ENCODE data around the gene F2RL3. TPM values are rescaled to one million over a fixed set of nuclear protein-coding genes. Genes with fewer than 3 reads are reported as not detected.

F2RL3 gene
- total RNA-seq, 4 donors from 2014 or later = 1.3 to 12.9 (median 1.8) TPM

GRCh38 chr19:16917401-16917800, 28.6 kb downstream of the F2RL3 start:
- Histone ChIP-seq H3K4me3 (no peak overlapping the region), H3K27me3 (no peaks in the 10 kb centered on the region), H3K4me1 (no peaks in the 10 kb centered on the region), H3K36me3 (no peaks in the 10 kb centered on the region), H3K9me3 (peaks cover 0 to 49% (median 7%) of the 10 kb centered on the region in 4 donors), H3K27ac (no peak overlapping the region)
- no peak for DNase-seq (ENCODE audit: low spot score in 2 of 2)
- no peak for TF ChIP-seq POLR2A (IDR thresholded peaks at IDR 0.05)
- TF ChIP-seq CTCF (IDR thresholded peaks at IDR 0.05) = no peak
- TF ChIP-seq EP300 (IDR thresholded peaks at IDR 0.05) = no peak
- 85 to 88% methylated on average over 7 of the region's 7 CpGs for WGBS, 2 donors

GRCh38 chr19:16919496-16919895, 30.7 kb downstream of the F2RL3 start:
- Histone ChIP-seq H3K4me1 (no peaks in the 10 kb centered on the region), H3K9me3 (peaks cover 0 to 31% (median 0%) of the 10 kb centered on the region in 4 donors), H3K27me3 (no peaks in the 10 kb centered on the region), H3K4me3 (no peak overlapping the region), H3K27ac (no peak overlapping the region), H3K36me3 (no peaks in the 10 kb centered on the region)
- no peak for DNase-seq (ENCODE audit: low spot score in 2 of 2)
- WGBS, 2 donors = 84 to 87% methylated on average over 4 of the region's 4 CpGs
- TF ChIP-seq EP300 (IDR thresholded peaks at IDR 0.05) = no peak

DNA sequence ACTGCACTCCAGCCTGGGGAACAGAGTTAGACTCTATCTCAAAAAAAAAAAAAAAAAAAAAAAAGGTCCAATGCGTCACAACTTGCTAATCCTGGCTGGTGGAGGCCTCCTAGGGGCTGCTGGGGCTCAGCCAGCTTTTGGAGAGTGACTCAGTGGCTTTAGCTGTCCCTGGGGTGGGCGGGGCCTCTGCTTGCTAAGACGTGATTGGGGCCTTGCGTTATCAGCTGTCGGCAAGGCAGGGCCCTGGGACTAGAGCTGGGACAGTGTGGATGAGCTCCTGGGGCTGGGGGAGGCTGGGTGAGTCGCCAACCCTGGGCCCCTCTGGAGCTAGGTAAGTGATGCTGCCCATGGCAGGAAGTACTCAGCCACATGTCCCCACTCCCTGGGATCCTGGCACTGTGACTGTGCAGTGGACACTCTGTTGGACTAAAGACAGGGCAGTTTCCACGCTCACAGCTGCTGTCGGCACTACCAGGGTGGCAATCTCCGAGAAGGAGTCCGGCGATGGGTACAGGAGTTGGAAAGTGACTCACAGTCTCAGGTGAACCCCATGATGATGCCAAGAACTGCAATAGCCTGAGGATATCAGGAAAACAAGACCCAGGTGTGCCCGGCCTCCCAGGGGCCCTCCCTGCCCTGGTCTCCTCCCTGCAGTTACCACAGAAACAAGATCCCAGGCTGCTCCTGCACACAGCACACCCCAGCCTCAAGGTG, 32.2 kb downstream of the F2RL3 start:
- Histone ChIP-seq H3K27me3 (no peaks in the 10 kb centered on the region), H3K4me3 (no peak overlapping the region), H3K36me3 (no peaks in the 10 kb centered on the region), H3K9me3 (peaks cover 0 to 34% (median 0%) of the 10 kb centered on the region in 4 donors), H3K27ac (no peak overlapping the region), H3K4me1 (no peaks in the 10 kb centered on the region)
- TF ChIP-seq CTCF (IDR thresholded peaks at IDR 0.05) = no peak
- TF ChIP-seq POLR2A (IDR thresholded peaks at IDR 0.05) = no peak
- TF ChIP-seq EP300 (IDR thresholded peaks at IDR 0.05) = no peak
- 76 to 79% methylated on average over 12 of the region's 12 CpGs for WGBS, 2 donors
- DNase-seq (ENCODE audit: low spot score in 2 of 2) = no peak

DNA sequence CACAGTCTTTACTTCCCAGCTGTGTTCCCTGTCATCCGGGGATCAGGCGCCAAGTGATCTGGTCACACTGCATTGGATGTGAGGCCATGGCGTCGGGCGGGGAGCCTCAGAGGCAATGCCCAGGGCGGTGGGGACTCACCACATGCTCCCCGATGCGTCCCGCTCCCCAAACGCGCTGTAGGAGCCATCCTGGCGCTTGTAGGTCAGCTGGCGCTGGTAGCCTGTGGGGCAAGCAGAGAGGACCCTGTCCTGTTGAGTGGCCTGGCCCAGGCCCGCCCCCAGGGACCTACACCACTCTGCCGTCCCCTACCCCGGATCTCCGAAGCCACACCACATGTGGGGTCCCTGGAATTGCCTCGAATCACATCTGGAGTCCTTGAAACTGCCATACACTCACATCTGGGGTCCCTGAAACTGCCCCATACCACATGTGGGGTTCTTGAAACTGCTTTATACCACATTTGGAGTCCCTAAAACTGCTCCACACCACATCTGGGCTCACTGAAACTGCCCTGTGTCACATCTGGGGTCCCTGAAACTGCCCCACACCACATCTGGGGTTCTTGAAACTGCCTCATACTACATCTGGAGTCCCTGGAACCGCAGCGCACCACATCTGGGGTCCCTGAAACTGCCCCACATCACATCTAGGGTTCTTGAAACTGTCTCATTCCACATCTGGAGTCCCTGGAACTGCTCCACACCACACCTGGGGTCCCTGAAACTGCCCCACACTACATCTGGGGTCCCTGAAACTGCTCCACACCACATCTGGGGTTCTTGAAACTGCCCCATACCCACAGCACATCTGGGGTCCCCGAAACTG, 33.2 kb downstream of the F2RL3 start:
- 88 to 91% methylated on average over 21 of the region's 21 CpGs for WGBS, 2 donors
- H3K36me3 ChIP-seq = no peaks in the 10 kb centered on the region
- H3K9me3 ChIP-seq = peaks cover 0 to 44% (median 0%) of the 10 kb centered on the region in 4 donors
- no peak for TF ChIP-seq POLR2A (IDR thresholded peaks at IDR 0.05)
- no peak for TF ChIP-seq CTCF (IDR thresholded peaks at IDR 0.05)
- no peak for TF ChIP-seq EP300 (IDR thresholded peaks at IDR 0.05)
- H3K4me1 ChIP-seq = no peaks in the 10 kb centered on the region
- no peaks in the 10 kb centered on the region for H3K27me3 ChIP-seq
- no peak overlapping the region for H3K27ac ChIP-seq
- no peak overlapping the region for H3K4me3 ChIP-seq
- DNase-seq (ENCODE audit: low spot score in 2 of 2) = no peak

DNA sequence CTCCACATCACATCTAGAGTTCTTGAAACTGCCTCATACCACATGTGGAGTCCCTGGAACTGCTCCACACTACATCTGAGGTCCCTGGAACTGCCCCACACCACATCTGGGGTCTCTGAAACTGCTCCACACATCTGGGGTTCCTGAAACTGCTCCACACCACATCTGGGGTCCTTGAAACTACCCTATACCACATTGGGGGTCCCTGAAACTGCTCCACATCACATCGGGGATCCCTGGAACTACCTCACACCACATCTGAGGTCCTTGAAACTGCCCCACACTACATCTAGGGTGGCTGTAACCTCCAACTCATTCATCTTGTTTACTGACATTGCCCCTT, 33.8 kb downstream of the F2RL3 start:
- 80 to 91% methylated on average over 1 of the region's 1 CpG for WGBS, 2 donors
- Histone ChIP-seq H3K4me3 (no peak overlapping the region), H3K36me3 (no peaks in the 10 kb centered on the region), H3K9me3 (peaks cover 0 to 50% (median 0%) of the 10 kb centered on the region in 4 donors), H3K27me3 (no peaks in the 10 kb centered on the region), H3K27ac (no peak overlapping the region), H3K4me1 (no peaks in the 10 kb centered on the region)
- DNase-seq (ENCODE audit: low spot score in 2 of 2) = no peak
- TF ChIP-seq CTCF (IDR thresholded peaks at IDR 0.05) (no peak), POLR2A (IDR thresholded peaks at IDR 0.05) (no peak), EP300 (IDR thresholded peaks at IDR 0.05) (no peak)

Data from tibial nerve (tissue), 4 donors.